ENCODE data around the gene MEGF6. TPM values are rescaled to one million over a fixed set of nuclear protein-coding genes. Genes with fewer than 3 reads are reported as not detected.

MEGF6 gene
- total RNA-seq, 1 donor from 2014 or later = 6.4 TPM

GRCh38 chr1:3645666-3646355, 34.5 kb upstream of the MEGF6 start:
- DNase-seq = no peak

GRCh38 chr1:3645247-3645646, 33.9 kb upstream of the MEGF6 start:
- DNase-seq = no peak

- no peak for DNase-seq
Observed at GRCh38 chr1:3644273-3644672, 33.0 kb upstream of the MEGF6 start.

GRCh38 chr1:3642919-3643675, 31.8 kb upstream of the MEGF6 start:
- no peak for DNase-seq

- DNase-seq = no peak
Observed at GRCh38 chr1:3641816-3642215, 30.5 kb upstream of the MEGF6 start.

GRCh38 chr1:3641046-3641760, 29.9 kb upstream of the MEGF6 start:
- no peak for DNase-seq

GRCh38 chr1:3640121-3640837, 29.0 kb upstream of the MEGF6 start:
- DNase-seq = no peak

GRCh38 chr1:3639397-3639911, 28.1 kb upstream of the MEGF6 start:
- no peak for DNase-seq

GRCh38 chr1:3638676-3639075, 27.4 kb upstream of the MEGF6 start:
- DNase-seq = no peak

GRCh38 chr1:3638027-3638426, 26.7 kb upstream of the MEGF6 start:
- DNase-seq = no peak

GRCh38 chr1:3636531-3636930, 25.2 kb upstream of the MEGF6 start:
- no peak for DNase-seq

GRCh38 chr1:3636080-3636479, 24.8 kb upstream of the MEGF6 start:
- DNase-seq = no peak

GRCh38 chr1:3634059-3634800, 22.9 kb upstream of the MEGF6 start:
- DNase-seq = no peak

GRCh38 chr1:3633344-3634058, 22.2 kb upstream of the MEGF6 start:
- no peak for DNase-seq

- no peak for DNase-seq
Observed at GRCh38 chr1:3632716-3633343, 21.5 kb upstream of the MEGF6 start.

- DNase-seq = no peak
Observed at GRCh38 chr1:3632298-3632697, 21.0 kb upstream of the MEGF6 start.

GRCh38 chr1:3631320-3632260, 20.3 kb upstream of the MEGF6 start:
- no peak for DNase-seq

- DNase-seq = no peak
Observed at GRCh38 chr1:3630914-3631313, 19.6 kb upstream of the MEGF6 start.

GRCh38 chr1:3630161-3630611, 18.9 kb upstream of the MEGF6 start:
- DNase-seq = no peak

Measured in occipital lobe (tissue), 2 donors.